ENCODE results near the gene GMDS.

GRCh38 chr6:1931817-1932216, 313.6 kb downstream of the GMDS start:
- TF ChIP-seq CREB1 (CRISPR knock-in tag; IDR thresholded peaks at IDR 0.05; ENCODE audit: low read depth): no peak
- no peak for TF ChIP-seq CTCF (conservative IDR thresholded peaks at IDR 0.05; ENCODE audit: low read depth in 2 of 2)
- TF ChIP-seq EZH2 (IDR thresholded peaks at IDR 0.05; ENCODE audit: low read depth, unreplicated experiment): no peak
- TF ChIP-seq JUNB (IDR thresholded peaks at IDR 0.05; ENCODE audit: unreplicated experiment): no peak
- no peak for TF ChIP-seq REST (IDR thresholded peaks at IDR 0.05; ENCODE audit: unreplicated experiment)
- no peak for TF ChIP-seq EZH2phosphoT487 (IDR thresholded peaks at IDR 0.05; ENCODE audit: unreplicated experiment)
- TF ChIP-seq POLR2AphosphoS5 (IDR thresholded peaks at IDR 0.05; ENCODE audit: low read depth): no peak
